ENCODE results near the gene MPP3.

DNA sequence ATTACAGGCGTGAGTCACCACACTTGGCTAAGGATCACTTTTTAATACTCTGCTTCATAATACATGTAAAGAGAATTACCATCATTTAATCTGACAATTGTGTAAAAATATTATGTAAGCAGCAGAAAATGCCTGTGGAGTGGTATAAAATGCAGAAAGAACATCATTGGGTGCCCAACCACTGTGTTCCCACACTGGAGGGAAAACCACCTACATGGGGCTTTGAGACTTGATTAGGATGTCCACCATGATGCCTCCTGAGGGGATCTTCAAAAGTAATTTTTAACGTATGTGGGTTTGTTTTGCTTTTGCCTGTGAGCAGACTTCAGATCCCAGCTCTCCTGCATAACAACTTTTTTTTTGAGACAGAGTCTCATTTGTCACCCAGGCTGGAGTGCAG, 33.9 kb downstream of the MPP3 start:
- TF ChIP-seq, protein P1, sequence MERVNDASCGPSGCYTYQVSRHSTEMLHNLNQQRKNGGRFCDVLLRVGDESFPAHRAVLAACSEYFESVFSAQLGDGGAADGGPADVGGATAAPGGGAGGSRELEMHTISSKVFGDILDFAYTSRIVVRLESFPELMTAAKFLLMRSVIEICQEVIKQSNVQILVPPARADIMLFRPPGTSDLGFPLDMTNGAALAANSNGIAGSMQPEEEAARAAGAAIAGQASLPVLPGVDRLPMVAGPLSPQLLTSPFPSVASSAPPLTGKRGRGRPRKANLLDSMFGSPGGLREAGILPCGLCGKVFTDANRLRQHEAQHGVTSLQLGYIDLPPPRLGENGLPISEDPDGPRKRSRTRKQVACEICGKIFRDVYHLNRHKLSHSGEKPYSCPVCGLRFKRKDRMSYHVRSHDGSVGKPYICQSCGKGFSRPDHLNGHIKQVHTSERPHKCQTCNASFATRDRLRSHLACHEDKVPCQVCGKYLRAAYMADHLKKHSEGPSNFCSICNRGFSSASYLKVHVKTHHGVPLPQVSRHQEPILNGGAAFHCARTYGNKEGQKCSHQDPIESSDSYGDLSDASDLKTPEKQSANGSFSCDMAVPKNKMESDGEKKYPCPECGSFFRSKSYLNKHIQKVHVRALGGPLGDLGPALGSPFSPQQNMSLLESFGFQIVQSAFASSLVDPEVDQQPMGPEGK (tag by site-specific recombination; IDR thresholded peaks at IDR 0.05): no peak
- TF ChIP-seq ATF2 (tag by site-specific recombination; IDR thresholded peaks at IDR 0.05; ENCODE audit: low read depth) (no peak), CTCF (tag by site-specific recombination; IDR thresholded peaks at IDR 0.05) (no peak), ZNF707 (tag by site-specific recombination; IDR thresholded peaks at IDR 0.05) (no peak), ZNF433 (tag by site-specific recombination; IDR thresholded peaks at IDR 0.05; ENCODE audit: low read depth) (no peak), MYNN (tag by site-specific recombination; IDR thresholded peaks at IDR 0.05; ENCODE audit: borderline replicate concordance) (no peak), ZNF501 (tag by site-specific recombination; IDR thresholded peaks at IDR 0.05) (no peak), GLI4 (tag by site-specific recombination; IDR thresholded peaks at IDR 0.05) (no peak), ZNF623 (tag by site-specific recombination; IDR thresholded peaks at IDR 0.05) (no peak), ZNF274 (IDR thresholded peaks at IDR 0.05; ENCODE audit: low read length) (no peak), ZNF274 (tag by site-specific recombination; IDR thresholded peaks at IDR 0.05; ENCODE audit: borderline replicate concordance) (no peak), ZBTB1 (tag by site-specific recombination; IDR thresholded peaks at IDR 0.05) (no peak)
- TF ChIP-seq, protein P2, sequence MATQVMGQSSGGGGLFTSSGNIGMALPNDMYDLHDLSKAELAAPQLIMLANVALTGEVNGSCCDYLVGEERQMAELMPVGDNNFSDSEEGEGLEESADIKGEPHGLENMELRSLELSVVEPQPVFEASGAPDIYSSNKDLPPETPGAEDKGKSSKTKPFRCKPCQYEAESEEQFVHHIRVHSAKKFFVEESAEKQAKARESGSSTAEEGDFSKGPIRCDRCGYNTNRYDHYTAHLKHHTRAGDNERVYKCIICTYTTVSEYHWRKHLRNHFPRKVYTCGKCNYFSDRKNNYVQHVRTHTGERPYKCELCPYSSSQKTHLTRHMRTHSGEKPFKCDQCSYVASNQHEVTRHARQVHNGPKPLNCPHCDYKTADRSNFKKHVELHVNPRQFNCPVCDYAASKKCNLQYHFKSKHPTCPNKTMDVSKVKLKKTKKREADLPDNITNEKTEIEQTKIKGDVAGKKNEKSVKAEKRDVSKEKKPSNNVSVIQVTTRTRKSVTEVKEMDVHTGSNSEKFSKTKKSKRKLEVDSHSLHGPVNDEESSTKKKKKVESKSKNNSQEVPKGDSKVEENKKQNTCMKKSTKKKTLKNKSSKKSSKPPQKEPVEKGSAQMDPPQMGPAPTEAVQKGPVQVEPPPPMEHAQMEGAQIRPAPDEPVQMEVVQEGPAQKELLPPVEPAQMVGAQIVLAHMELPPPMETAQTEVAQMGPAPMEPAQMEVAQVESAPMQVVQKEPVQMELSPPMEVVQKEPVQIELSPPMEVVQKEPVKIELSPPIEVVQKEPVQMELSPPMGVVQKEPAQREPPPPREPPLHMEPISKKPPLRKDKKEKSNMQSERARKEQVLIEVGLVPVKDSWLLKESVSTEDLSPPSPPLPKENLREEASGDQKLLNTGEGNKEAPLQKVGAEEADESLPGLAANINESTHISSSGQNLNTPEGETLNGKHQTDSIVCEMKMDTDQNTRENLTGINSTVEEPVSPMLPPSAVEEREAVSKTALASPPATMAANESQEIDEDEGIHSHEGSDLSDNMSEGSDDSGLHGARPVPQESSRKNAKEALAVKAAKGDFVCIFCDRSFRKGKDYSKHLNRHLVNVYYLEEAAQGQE (tag by site-specific recombination; IDR thresholded peaks at IDR 0.05): no peak
